GM10266 (cell line): ENCODE data around the gene VWF.

Experiments used
- DNase-seq: peaks from one replicate; pipeline ENCODE4 v3.0.0; 2012; ENCODE audit errors: extremely low spot score
- TF ChIP-seq, protein P1 (sequence below): IDR thresholded peaks from 2 replicates; pipeline ENCODE4 v1.5.1; 2012; ENCODE audit warnings: mild to moderate bottlenecking, low read depth; ENCODE audit not compliant: control insufficient read depth, insufficient read depth; ENCODE audit errors: missing control alignments

Gene VWF

DNA sequence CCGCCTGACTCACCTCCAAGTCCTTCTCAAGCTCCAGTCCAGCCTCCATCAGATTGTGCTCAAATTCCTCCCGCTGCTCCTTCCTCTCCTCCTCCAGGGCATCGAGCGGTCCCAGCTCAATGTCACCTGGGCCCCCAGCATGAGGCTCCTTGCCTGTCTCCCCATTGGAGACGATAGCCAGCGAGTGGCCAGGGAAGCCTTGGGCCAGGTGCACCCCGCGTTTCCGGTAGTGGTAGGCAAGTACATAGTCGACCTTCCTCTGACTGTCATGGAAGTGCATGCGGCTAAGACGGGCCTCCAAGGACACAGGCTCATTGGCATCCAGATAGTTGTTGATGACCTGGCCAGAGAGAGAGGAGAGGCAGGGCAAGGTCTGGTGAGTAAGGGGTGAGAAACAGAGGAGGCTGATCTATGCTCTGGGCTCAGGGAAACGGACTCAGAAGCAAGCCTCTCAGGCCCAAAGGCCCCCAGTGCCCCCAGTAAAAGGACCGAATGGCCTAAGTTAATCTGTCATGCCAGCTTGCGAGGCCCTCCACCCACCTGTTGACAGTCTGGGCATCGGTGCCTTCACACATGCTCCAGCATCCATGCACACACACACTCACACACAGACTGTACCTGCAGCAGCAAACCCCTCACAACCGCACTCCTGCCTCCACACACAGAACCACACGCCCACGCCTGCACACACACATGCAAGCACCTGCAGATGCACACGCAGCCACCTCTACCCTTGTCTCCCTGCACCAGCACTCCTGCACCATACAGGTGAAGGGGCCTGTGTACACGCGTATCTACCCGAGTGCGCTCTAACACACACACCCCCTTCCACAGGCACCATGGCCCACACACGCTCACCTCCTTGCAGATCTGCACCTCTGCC is 203.2 kb downstream of the VWF start:
- DNase-seq: no peak
- TF ChIP-seq, protein P1, sequence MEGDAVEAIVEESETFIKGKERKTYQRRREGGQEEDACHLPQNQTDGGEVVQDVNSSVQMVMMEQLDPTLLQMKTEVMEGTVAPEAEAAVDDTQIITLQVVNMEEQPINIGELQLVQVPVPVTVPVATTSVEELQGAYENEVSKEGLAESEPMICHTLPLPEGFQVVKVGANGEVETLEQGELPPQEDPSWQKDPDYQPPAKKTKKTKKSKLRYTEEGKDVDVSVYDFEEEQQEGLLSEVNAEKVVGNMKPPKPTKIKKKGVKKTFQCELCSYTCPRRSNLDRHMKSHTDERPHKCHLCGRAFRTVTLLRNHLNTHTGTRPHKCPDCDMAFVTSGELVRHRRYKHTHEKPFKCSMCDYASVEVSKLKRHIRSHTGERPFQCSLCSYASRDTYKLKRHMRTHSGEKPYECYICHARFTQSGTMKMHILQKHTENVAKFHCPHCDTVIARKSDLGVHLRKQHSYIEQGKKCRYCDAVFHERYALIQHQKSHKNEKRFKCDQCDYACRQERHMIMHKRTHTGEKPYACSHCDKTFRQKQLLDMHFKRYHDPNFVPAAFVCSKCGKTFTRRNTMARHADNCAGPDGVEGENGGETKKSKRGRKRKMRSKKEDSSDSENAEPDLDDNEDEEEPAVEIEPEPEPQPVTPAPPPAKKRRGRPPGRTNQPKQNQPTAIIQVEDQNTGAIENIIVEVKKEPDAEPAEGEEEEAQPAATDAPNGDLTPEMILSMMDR: no peak

DNA sequence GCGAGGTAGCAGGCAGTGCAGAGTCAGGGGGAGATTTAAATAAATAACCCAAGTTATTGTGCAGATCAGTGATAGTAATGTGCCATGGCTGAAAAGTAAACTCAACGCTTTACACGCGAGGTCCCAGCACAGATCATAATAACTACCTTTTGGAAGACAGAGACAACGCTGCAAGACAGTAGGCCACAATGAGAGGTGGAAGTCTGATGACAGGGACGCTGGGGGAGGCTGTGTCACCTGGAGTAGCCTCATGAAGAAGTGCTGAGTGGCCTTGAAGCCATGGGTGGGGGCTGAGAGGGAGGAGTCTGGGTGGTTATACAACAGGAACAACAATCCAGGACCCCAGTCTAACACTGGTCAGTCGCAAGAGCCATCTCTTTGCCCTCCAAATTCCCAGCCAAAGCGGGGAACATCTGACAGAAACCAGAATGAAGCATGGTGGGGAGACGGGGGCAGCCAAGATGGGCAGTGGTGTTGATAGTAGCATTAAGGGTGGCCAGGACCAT is 207.6 kb downstream of the VWF start:
- TF ChIP-seq, protein P1: no peak
- no peak for DNase-seq

DNA sequence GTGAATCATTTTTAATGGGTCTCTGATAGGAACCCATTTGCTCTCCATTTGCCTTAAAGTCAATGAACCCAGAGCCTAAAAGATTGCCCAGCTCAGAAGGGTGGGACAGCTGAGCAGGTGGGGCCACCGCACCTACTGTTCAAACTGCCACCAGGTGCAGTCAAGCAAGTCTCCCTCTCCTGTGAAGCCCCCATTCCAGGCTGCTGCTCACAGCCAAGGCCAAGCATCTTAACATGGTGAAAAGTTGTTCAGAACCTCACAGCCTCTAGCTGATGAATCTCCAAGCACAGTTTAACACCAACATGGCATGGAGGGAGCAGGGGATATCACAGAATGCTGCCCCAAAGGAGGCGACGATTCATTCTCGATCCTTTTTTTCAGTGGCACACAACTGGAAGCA is 209.0 kb downstream of the VWF start:
- TF ChIP-seq, protein P1: no peak

DNA sequence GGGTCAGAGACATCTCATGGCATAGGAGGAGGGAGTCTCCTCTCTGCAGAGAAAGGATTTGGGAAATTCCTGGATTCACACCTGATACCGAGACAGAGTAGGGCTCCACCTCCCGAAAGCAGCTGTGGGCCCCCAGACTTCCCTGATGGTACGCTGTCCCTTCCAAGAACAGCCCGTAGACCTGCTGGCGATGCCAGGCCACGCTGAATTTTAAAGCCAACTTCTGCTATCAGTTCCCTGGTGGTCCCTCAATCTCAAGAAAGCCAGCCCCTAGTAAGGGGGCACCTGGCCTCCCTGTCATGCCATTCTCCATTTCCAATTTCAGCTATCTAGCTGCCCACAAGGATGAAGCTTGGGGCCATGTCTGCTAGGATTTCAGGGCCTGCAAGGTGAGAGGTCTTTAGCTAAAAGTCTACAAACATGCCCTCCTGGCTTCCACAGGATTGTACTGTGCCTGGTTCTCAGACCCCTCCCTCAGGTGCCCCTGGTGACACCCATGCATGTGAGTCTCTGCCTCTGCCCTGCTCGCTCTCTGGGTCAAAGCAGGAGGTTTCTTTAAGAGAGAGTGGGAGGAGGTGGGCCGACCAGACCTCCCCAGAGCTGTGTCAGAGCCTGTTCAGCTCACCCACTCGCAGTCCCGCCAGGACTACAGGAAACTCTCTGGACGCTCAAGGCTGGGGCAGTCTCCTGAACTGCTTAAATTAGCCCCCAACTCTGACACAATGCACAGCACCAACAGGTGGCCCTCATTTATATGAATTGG is 209.9 kb downstream of the VWF start:
- no peak for DNase-seq
- TF ChIP-seq, protein P1: no peak

More for the DNA sequence above, 209.0 kb downstream of the VWF start:
- no peak for DNase-seq

DNA sequence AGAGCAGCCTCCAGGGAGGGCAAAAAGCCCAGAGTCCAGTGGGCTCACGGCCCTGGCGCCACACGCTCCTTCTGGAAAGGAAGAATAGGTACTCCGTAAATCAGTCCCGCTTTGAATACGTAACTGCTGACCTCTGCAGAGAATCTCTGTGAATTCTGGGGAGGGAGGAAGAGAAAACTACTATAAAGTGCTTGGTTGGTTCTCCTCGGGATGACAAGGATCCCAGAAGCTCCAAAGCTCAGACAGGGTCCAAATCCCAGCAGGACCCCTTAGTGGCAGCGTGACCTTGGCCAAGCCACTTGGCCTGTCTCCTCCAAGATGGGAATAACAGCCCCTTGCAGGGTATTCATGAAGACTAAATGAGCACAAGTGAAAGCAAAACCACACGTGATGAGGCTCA is 211.1 kb downstream of the VWF start:
- TF ChIP-seq, protein P1: no peak
- no peak for DNase-seq

DNA sequence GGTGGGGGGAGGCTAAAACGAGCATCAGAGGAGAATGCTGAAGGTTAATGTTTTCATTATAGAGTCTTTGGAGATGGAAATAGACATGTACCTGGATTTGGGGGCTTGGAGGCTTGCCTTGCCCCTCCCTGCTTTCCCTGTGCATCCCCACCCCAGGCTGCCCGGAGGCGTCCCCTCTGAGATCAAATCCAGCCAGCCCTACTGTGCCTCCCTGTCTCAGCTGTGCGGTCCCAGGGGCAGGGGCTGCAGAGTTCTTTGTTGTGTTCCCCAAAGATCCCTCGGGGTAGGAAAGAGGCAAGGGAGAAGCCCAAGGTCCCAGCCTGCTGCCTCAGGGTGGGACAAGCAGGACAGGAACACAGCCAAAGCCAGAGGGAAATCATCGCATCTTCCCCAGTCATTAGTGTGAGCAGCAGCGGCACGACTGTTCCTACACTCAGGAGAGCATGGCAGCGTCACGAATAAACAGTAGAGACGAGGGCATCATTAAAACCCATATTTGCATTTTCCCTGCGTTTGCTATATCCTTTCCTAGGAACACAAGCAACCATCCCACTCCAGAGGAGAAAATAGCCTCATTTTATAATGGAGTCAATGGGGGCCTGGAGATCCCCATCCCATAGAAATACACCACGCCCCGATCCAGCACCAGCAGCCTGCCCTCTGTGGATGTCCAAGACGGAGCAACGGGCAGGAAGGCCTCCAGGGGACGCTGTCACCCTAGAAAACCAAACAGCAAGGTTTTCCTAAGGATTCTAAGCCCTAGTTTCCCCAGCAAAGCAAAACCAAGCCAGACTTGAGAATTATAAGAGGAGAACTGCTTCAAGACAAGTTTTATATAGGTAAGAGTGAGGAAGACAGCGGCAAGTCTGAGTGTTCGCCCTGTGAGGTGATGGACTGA is 211.8 kb downstream of the VWF start:
- TF ChIP-seq, protein P1: no peak
- no peak for DNase-seq
